Spleen (tissue), 11 donors: ENCODE measurements around the gene CDC37. TPM values are rescaled to one million over a fixed set of nuclear protein-coding genes. Genes with fewer than 3 reads are reported as not detected.
"Not testable (repeated sequence)": the region's sequence is repeated elsewhere in the genome, so short reads cannot be mapped to it uniquely, and the experiment has no call there.

Source experiments
- DNase-seq: peaks from one replicate; pipeline ENCODE4 v3.0.0-alpha.2; 2020
- H3K27ac ChIP-seq, 8 donors: fragments of 200-600 bp; sonication (generic) in 7 of 8; 1 replicate in 4 of 8; 2 replicates in 4 of 8; pipeline versions ENCODE4 v1.5.0 to v1.8.0; 2016 to 2021; ENCODE audit warnings: inconsistent platforms in 4 of 8, mild to moderate bottlenecking in 4 of 8, moderate library complexity in 1 of 8
- H3K27me3 ChIP-seq, 7 donors: fragments of 200-600 bp; sonication (generic) in 6 of 7; replicated peaks in 1 of 7; 1 replicate in 4 of 7; 2 replicates in 3 of 7; pipeline versions ENCODE4 v1.5.0 to v1.8.0; 2016 to 2021; ENCODE audit warnings: inconsistent platforms in 3 of 7, mild to moderate bottlenecking in 1 of 7
- H3K36me3 ChIP-seq, 6 donors: fragments of 200-600 bp; sonication (generic) in 5 of 6; 1 replicate in 4 of 6; 2 replicates in 2 of 6; pipeline versions ENCODE4 v1.5.0 to v1.8.0; 2016 to 2021; ENCODE audit warnings: inconsistent platforms in 2 of 6
- H3K4me1 ChIP-seq, 6 donors: fragments of 200-600 bp; sonication (generic) in 5 of 6; 1 replicate in 3 of 6; 2 replicates in 3 of 6; pipeline versions ENCODE4 v1.5.0 to v1.8.0; 2016 to 2021; ENCODE audit warnings: inconsistent platforms in 3 of 6
- H3K4me3 ChIP-seq, 8 donors: fragments of 200-600 bp; sonication (generic) in 7 of 8; 1 replicate in 4 of 8; 2 replicates in 4 of 8; pipeline versions ENCODE4 v1.5.0 to v1.8.0; 2016 to 2021; ENCODE audit warnings: inconsistent platforms in 4 of 8, mild to moderate bottlenecking in 4 of 8, moderate library complexity in 2 of 8
- H3K9me3 ChIP-seq, 8 donors: fragments of 200-600 bp; sonication (generic) in 7 of 8; 1 replicate in 4 of 8; 2 replicates in 4 of 8; pipeline versions ENCODE4 v1.5.0 to v1.8.0; 2016 to 2021; ENCODE audit warnings: inconsistent platforms in 4 of 8
- CTCF ChIP-seq, 11 experiments: fragments of 200-600 bp in 7 of 11; fragments of 450-650 bp in 4 of 11; sonication (generic) in 4 of 11; IDR thresholded peaks in 8 of 11; conservative IDR thresholded peaks in 3 of 11; 1 replicate in 7 of 11; 2 replicates in 4 of 11; pipeline versions ENCODE4 v1.4.0 to v1.8.0; 2016 to 2021; ENCODE audit warnings: antibody characterized with exemption in 11 of 11, inconsistent platforms in 4 of 11, mild to moderate bottlenecking in 1 of 11
- POLR2A ChIP-seq, 3 donors: fragments of 450-650 bp; IDR thresholded peaks; one replicate each; pipeline ENCODE4 v1.5.1; 2017; ENCODE audit warnings: antibody characterized with exemption in 3 of 3, mild to moderate bottlenecking in 1 of 3
- POLR2AphosphoS5 ChIP-seq, 3 donors: sonication (generic); formaldehyde crosslinking; IDR thresholded peaks; one replicate each; pipeline ENCODE4 v1.5.1; 2017; ENCODE audit warnings: antibody characterized with exemption in 3 of 3
- WGBS, 5 donors: extraction: QIAGEN DNeasy Blood & Tissue Kit in 3 of 5; methylation state at CpG; one replicate each; pipeline versions ENCODE4 v1.1.5 to v1.1.7; 2013 to 2018; 5-methylcytosine and 5-hydroxymethylcytosine counted together
- intact Hi-C: fragments of 100-400 bp; cut with DNase I; formaldehyde crosslinking; loops from one replicate; pipeline ENCODE4 v1.15.0; 2023; ENCODE audit warnings: low total_unique reads
- polyA plus RNA-seq, 3 donors: library from polyadenylated mRNA; stranded (reverse); fragments of 200-250 nt; gene quantifications; one replicate each; pipeline ENCODE4 v1.2.1, GENCODE V29; 2013
- total RNA-seq, 7 donors: library from RNA; depleted of rRNA in 3 of 7; stranded (reverse); fragments of >200 nt in 3 of 7; fragmentation: NEBNext Ultra II Directional in 4 of 7; extraction: Animal tissue kit (Norgen Biotek cat#: 25700) in 4 of 7; gene quantifications; one replicate each; pipeline versions ENCODE4 v1.1.0 to v1.2.1, GENCODE V29; 2016 to 2021
- donor health status: healthy with polysubstance abuse.
- donor health status: DM: no; HTN: no; CAD: no; lungs with moderate emphysema.
- donor health status: DM: no; HTN: no; CAD: no.
- donor health status: Bipolar disorder and iron deficiency.
- donor health status: healthy.
- donor health status: DM: no; HTN: no; CAD: no.
- donor health status: DM: yes; HTN: yes; CAD: no.

Gene CDC37
- total and polyA plus RNA-seq, 10 donors = 131 to 387 (median 160) TPM

GRCh38 chr19:10399878-10400277 lies 3.5 kb downstream of the CDC37 start:
- peaks cover 38 to 88% (median 62%) of the 10 kb centered on the region in 6 donors for H3K4me1 ChIP-seq
- H3K9me3 ChIP-seq = no peaks in the 10 kb centered on the region
- H3K27ac ChIP-seq = peak overlapping the region in 5 of 8 donors; percentile 65 to 91 (median 84)
- intact Hi-C loops = loop anchor here (10.0 kb wide), 1 partner anchor 175 kb away; no protein-coding TSS in a partner anchor
- peaks cover 0 to 55% (median 15%) of the 10 kb centered on the region in 6 donors for H3K36me3 ChIP-seq
- H3K27me3 ChIP-seq = peaks cover 0 to 8% (median 4%) of the 10 kb centered on the region in 7 donors
- 74 to 96% (median 89%) methylated on average over 7 to 8 of the region's 8 CpGs for WGBS, 5 donors
- TF ChIP-seq CTCF (IDR thresholded peaks at IDR 0.05 in 8 of 11, conservative IDR thresholded peaks at IDR 0.05 in 3 of 11) (no peak), POLR2AphosphoS5 (IDR thresholded peaks at IDR 0.05) (no peak), POLR2A (IDR thresholded peaks at IDR 0.05) (no peak)
- DNase-seq = no peak
- H3K4me3 ChIP-seq = no peak overlapping the region

GRCh38 chr19:10399340-10399739 lies 4.0 kb downstream of the CDC37 start:
- H3K4me3 ChIP-seq, intact Hi-C loops, H3K9me3 ChIP-seq, DNase-seq, H3K27me3 ChIP-seq: not testable (repeated sequence)
- Histone ChIP-seq H3K27ac (peak overlapping the region in 5 of 8 donors; percentile 45 to 90 (median 69)), H3K36me3 (peaks cover 0 to 60% (median 20%) of the 10 kb centered on the region in 6 donors), H3K4me1 (peaks cover 33 to 83% (median 56%) of the 10 kb centered on the region in 6 donors)
- 83 to 88% (median 85%) methylated on average over 8 of the region's 8 CpGs for WGBS, 5 donors

GRCh38 chr19:10398819-10399218 lies 4.5 kb downstream of the CDC37 start:
- H3K4me3 ChIP-seq = no peak overlapping the region

GRCh38 chr19:10395917-10396316 lies 7.4 kb downstream of the CDC37 start:
- TF ChIP-seq CTCF (IDR thresholded peaks at IDR 0.05 in 8 of 11, conservative IDR thresholded peaks at IDR 0.05 in 3 of 11) = no peak
- peak in 1 of 3 donors; percentile 30 for TF ChIP-seq POLR2AphosphoS5 (IDR thresholded peaks at IDR 0.05)
- Histone ChIP-seq H3K27ac (no peak overlapping the region), H3K4me1 (peaks cover 14 to 53% (median 29%) of the 10 kb centered on the region in 6 donors), H3K4me3 (no peak overlapping the region), H3K9me3 (no peaks in the 10 kb centered on the region), H3K27me3 (no peaks in the 10 kb centered on the region), H3K36me3 (peaks cover 0 to 94% (median 54%) of the 10 kb centered on the region in 6 donors)
- no peak for DNase-seq
- WGBS, 5 donors = 78 to 87% (median 80%) methylated on average over 23 to 24 of the region's 24 CpGs
- intact Hi-C loops = no loop called here

More at GRCh38 chr19:10398819-10399218, 4.5 kb downstream of the CDC37 start:
- no peak for DNase-seq
- WGBS, 5 donors = 70 to 96% (median 82%) methylated on average over 9 of the region's 9 CpGs
- TF ChIP-seq POLR2A (IDR thresholded peaks at IDR 0.05) = no peak
- no peak for TF ChIP-seq CTCF (IDR thresholded peaks at IDR 0.05 in 8 of 11, conservative IDR thresholded peaks at IDR 0.05 in 3 of 11)
- no peak for TF ChIP-seq POLR2AphosphoS5 (IDR thresholded peaks at IDR 0.05)
- intact Hi-C loops = no loop called here
- Histone ChIP-seq H3K27ac (peak overlapping the region in 6 of 8 donors; percentile 39 to 90 (median 67)), H3K36me3 (peaks cover 0 to 65% (median 26%) of the 10 kb centered on the region in 6 donors), H3K9me3 (no peaks in the 10 kb centered on the region), H3K4me1 (peaks cover 31 to 77% (median 52%) of the 10 kb centered on the region in 6 donors), H3K27me3 (no peaks in the 10 kb centered on the region)
